ENCODE measurements around the gene GALR3.
A peak's percentile ranks its signal among the peaks of the same experiment; 100 is the strongest.

Gene GALR3

GRCh38 chr22:37816543-37817180 is 6.5 kb upstream of the GALR3 start:
- DNase-seq, result no peak
- intact Hi-C loops (cut with DNase I), result loop anchor here (10.0 kb wide), 1 partner anchor 148 kb away; no protein-coding TSS in a partner anchor

GRCh38 chr22:37817705-37818408 is 5.3 kb upstream of the GALR3 start:
- DNase-seq, result peak; percentile 55 to 95 (median 87)
- intact Hi-C loops (cut with DNase I), result loop anchor here (2.0 to 10.0 kb wide), 2 partner anchors 45 to 147 kb away; no protein-coding TSS in a partner anchor

- peak in 41 of 42 donors; percentile 40 to 75 (median 58) for DNase-seq
- intact Hi-C loops (cut with DNase I), result loop anchor here (2.0 to 10.0 kb wide), 2 partner anchors 44 to 146 kb away; no protein-coding TSS in a partner anchor
Observed at GRCh38 chr22:37818409-37819104, 4.6 kb upstream of the GALR3 start.

GRCh38 chr22:37819105-37819433 is 4.1 kb upstream of the GALR3 start:
- intact Hi-C loops (cut with DNase I), result loop anchor here (2.0 to 10.0 kb wide), 2 partner anchors 44 to 146 kb away; no protein-coding TSS in a partner anchor
- DNase-seq, result no peak

- intact Hi-C loops (cut with DNase I), result no loop called here
- DNase-seq, result no peak
Observed at GRCh38 chr22:37820350-37820749, 2.8 kb upstream of the GALR3 start.

GRCh38 chr22:37822079-37822833 is 926 bp upstream of the GALR3 start:
- intact Hi-C loops (cut with DNase I), result no loop called here

GRCh38 chr22:37824674-37825641 is 1.8 kb downstream of the GALR3 start:
- peak in 22 of 42 donors; percentile 16 to 66 (median 49) for DNase-seq
- intact Hi-C loops (cut with DNase I), result no loop called here

More at GRCh38 chr22:37822079-37822833, 926 bp upstream of the GALR3 start:
- DNase-seq, result no peak

- intact Hi-C loops (cut with DNase I), result no loop called here
- peak in 32 of 42 donors; percentile 21 to 78 (median 58) for DNase-seq
Observed at GRCh38 chr22:37827056-37827455, 3.9 kb downstream of the GALR3 start.

GRCh38 chr22:37830093-37830842 is 7.1 kb downstream of the GALR3 start:
- DNase-seq, result no peak
- intact Hi-C loops (cut with DNase I), result no loop called here

- no peak for DNase-seq
- intact Hi-C loops (cut with DNase I), result no loop called here
Observed at GRCh38 chr22:37831472-37831871, 8.3 kb downstream of the GALR3 start.

- intact Hi-C loops (cut with DNase I), result no loop called here
- no peak for DNase-seq
Observed at GRCh38 chr22:37832022-37832857, 9.1 kb downstream of the GALR3 start.

- no peak for DNase-seq
- intact Hi-C loops (cut with DNase I), result no loop called here
Observed at GRCh38 chr22:37842015-37842793, 19.0 kb downstream of the GALR3 start.

GRCh38 chr22:37843741-37844089 is 20.5 kb downstream of the GALR3 start:
- intact Hi-C loops (cut with DNase I), result no loop called here
- DNase-seq, result peak in 30 of 42 donors; percentile 19 to 71 (median 54)

- no peak for DNase-seq
- intact Hi-C loops (cut with DNase I), result loop anchor here (5.0 kb wide), 1 partner anchor 38 kb away; the partner anchor contains the start of gene GCAT
Observed at GRCh38 chr22:37844904-37845329, 21.7 kb downstream of the GALR3 start.

GRCh38 chr22:37846433-37846832 is 23.3 kb downstream of the GALR3 start:
- intact Hi-C loops (cut with DNase I), result loop anchor here (5.0 kb wide), 1 partner anchor 39 kb away; the partner anchor contains the start of gene GCAT
- no peak for DNase-seq
